Measurements from ENCODE around the gene LIN37.

LIN37 gene

DNA sequence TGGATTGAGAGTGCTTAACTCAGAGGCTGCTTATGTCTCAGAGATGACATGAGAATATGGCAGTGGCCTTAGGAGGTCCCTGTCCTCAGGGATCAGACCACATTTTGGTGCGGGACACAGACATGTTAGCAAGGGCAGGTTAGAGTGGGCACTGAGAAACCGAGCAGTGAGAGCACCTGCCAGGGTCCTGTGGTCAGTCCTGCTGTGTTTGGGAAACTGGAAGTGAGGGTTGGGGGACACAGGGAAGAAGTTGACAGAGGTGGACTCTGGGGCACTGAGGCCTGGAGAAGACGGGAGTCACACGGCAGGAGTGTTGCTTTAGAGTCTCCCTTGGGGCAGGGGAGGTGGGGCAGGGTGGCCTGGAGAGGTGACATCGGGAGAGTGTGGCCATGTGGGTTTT, 13.5 kb upstream of the LIN37 start:
- DNase-seq (ENCODE audit: low spot score): no peak

DNA sequence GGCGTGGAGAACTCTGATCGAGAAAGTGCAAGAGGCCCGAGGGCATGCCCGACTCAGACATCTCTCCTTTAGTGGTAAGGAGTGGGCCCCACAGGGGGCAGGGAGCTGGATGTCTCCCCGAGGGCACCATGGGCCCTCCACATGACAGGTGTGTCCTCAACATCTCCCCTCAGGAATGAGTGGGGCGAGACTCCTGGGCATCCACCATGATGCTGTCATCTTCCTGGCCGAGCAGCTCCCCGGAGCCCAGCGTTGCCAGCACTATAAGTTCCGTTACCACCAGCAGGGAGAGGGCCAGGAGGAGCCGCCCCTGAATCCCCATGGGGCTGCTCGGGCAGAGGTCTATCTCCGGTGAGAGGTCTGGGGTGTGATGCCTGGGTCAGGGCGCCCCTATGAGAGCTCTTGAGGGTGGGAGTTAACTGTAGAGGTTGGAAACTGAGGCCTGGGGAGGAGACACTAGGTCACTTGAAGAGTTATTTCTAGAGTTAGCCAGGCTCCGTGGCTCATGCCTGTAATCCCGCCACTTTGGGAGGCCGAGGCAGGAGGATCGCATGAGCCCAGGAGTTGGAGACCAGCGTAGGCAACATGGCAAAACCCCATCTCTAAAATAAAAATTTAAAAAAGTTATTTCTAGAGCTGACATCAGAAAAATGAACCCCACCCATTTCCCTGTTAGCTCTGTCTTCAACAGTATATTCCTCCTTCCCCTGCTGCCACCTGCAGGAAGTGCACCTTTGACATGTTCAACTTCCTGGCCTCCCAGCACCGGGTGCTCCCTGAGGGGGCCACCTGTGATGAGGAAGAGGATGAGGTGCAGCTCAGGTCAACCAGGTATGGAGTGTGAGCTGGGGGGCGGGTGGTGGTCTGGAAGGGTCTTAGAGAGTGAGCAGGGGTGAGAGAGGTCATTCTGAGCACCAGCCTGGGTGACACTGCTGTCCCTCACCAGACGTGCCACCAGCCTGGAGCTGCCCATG, 11.2 kb upstream of the LIN37 start:
- no peak for DNase-seq (ENCODE audit: low spot score)

DNA sequence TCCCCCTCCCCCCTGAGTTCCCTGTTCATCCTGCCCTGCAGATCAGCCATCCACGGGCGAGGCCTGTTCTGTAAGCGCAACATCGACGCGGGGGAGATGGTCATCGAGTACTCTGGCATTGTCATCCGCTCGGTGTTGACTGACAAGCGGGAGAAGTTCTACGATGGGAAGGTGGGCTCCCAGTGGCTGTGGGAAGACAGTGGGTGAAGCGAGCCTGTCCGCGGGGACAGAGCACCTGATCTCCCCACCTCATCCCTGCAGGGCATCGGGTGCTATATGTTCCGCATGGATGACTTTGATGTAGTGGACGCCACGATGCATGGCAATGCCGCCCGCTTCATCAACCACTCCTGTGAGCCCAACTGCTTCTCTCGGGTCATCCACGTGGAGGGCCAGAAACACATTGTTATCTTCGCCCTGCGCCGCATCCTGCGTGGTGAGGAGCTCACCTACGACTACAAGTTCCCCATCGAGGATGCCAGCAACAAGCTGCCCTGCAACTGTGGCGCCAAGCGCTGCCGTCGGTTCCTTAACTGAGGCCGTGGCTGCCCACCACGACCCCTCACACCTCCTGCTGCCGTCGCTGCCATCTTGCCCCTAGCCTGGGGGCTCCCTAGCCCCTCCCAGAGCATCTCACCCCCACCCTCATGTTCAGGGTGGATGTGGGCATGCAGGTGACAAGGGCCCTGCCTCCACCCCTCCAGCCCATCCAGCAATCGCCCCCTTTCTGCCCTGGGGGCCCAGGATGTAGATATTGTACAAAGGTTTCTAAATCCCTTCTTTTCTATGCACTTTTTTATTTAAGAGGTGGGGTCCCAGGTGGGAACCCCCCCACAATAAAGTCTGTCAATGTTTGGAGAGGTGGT, 10.1 kb upstream of the LIN37 start:
- DNase-seq (ENCODE audit: low spot score): no peak

DNA sequence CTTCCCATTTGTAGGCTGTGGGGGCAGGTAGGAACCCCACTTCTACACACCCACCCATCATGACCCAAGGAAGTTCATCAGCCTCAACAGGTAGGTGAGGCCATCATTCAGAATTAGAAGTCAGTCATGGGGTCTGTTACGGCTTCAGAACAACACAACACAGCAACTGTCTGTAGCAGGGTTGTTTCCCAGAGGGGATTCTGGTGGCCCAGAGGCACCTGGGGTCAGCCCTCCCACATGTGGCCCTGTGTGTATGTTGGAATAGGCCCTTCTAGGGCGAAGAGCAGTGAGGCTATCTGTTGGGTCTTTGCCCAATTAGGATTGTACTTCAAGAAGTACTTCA, 9.5 kb upstream of the LIN37 start:
- no peak for DNase-seq (ENCODE audit: low spot score)

DNA sequence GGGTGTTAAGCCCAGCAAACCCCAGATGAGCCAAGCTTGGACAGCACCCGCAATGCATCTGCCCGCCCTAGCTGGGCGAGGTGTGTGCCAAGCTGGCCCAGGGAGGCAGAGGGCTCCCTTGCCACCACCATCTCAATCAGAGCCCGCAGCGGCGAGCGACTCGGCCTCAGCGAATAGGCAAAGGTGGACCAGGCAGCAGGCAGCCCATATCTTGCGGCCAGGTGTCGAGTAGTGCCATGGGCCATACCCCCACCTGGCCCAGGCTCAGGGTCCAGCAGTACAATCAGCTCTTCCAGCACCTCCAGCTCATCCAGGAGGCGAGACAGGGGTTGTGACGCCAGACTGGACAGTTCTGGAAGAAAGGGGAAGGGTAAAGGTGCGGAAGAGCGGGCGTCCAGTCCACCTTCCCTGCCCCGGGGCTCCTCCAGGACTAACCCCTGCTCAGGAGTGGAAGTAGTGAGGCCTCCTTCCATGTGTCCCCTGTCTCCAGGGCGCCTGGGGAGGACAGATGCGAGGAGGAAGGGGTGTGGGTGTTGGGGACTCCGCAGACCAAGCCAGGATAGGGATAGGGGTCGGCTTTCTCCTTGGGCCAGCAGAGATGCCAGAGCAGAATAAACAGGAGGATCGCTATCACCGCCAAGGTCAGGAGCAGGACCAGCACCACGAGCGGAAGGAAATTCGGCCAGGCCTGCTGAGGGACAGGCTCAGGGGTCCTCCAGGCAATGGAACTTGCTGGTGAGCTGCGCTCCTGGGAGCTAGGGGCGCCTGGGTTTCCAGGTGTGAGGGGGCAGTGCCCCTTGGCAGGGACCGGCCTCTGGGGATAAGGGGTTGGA, 8.9 kb upstream of the LIN37 start:
- DNase-seq (ENCODE audit: low spot score): no peak

DNA sequence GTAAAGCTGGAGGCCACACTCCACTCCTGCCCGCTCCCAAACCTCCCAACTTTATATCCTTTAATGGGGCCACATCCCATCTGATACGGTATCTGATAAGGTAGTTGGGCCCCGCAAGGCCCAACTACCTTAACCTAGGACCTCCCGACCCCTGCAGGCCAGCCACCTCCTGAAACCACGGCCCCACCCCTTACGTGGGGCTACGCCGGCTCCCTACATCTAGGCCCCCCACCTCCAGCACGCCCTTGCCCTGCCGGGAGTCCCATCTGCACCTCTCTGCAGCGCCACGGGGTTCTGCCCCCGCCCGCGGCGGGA, 8.3 kb upstream of the LIN37 start:
- DNase-seq (ENCODE audit: low spot score): no peak

DNA sequence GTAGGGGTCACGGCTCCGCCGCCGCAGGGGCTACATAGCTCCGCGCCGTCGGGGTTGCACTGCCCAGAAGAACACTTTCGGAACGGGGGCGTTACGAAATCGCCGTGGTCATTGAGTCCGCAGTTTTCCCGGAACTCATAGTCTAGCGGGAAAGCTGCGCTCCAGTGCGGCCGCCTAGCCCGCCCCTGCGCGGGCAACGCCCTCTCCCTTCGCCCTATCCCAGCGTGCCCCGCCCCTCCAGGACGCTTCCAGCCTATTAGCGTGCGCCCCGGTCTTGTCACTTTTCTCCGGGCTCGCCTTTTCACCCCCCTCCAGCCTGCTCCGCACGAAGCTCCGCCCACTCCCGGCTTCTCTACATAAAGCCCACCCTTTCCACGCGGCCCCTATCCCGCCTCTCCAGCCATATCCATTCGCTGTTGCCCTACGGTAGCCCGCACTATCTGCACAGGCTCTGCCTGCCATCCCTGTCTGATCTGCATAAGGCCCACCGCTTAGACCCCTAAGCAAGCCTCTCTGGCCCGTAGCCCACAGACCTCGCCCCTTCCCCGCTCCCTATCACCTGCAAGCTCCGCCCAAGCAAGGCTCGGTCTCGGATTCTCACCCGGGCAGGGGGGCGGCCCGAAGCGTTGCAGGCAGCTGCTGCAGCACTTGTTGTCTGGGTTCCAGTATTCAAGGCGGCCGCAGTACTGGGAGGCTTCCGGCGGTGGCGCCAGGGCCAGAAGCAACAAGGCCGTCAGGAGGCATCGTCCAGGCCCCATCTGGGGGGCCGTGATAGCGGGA, 7.8 kb upstream of the LIN37 start:
- peak; percentile 96 for DNase-seq (ENCODE audit: low spot score)

DNA sequence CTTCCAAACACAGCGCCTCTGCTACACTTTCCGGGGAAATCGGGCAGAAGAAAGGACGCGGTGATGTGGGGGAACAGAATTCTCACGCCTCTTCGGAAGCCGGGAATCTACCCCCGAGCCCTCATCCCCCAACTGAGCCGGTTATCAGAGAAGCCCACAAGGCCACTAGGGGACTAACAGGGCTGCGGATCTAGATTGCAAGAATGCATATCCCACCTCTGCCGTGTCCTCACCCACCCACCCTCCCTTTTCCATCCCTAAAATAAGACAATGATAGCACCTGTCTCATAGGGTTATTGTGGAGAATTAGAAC, 7.2 kb upstream of the LIN37 start:
- no peak for DNase-seq (ENCODE audit: low spot score)

DNA sequence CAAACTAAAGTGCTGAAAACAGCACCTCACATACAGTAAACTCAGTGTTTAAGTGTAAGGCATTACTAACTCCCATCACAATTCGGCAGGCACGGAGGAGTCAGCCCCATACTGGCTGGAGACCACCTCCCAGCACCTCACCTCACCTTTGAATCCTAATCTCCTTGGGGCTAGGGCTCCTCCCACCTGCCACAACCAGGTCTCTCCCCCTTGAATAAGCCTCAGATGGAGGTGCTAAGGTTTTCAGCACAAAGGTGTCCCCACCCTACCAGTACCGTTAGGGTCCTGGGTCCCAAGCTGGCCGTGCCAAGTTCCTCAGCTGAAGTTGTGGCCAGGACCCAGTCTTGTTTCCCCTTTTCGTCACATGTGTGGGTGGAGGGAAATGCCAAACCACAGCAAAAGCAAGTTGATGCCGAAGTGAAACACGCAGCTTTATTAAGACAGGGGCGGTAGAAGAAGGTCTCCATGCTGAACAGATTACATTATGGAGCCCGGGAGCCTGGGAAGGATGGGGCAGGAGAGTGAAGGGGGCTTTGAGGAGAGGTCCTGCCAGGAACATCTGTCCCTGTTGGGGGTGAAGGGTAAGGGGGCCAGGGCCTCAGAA, 6.2 kb upstream of the LIN37 start, which contains the start of gene IGFLR1:
Gene IGFLR1, minus strand, starts transcription at position 332 of the 604 bp plus-strand sequence. CDS start 1,272 bp downstream, outside the sequence.
- peak; percentile 79 for DNase-seq (ENCODE audit: low spot score)

DNA sequence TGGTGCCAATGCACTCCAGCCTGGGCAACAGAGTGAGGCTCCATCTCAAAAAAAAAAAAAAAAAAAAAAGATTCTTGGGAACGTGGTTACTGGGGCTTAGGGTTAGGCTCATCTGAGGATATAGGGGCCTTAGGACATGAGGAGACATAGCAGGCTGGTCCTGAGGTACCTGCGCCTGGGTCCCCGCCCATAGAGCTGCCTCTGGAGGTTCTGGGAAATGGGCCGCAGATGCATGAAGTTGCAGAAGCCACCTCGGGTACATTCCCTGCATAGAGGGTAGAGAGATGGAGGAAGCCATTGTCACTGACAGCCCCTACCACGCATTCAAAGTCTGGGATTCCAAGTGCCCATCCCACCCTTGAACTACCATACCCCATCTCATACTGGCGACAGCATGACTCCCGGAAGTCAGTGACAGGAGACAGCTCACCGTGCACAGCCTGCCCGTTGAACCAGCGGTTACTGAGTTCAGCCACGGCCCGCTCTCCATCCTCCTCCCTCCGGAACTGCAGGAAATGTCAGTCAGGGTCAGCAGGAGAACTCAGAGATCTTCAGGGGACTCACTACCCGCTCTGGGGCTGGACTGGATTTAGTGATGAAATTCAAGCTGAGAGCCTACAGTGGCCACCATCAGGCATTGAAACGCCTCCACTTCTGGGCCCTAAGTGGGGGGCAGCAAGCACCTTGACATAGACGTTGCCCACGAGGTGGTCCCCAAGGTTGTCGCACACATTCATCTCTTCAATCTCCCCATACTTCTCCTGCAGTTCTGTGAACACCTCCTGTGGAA, 4.5 kb upstream of the LIN37 start:
- DNase-seq (ENCODE audit: low spot score): no peak

DNA sequence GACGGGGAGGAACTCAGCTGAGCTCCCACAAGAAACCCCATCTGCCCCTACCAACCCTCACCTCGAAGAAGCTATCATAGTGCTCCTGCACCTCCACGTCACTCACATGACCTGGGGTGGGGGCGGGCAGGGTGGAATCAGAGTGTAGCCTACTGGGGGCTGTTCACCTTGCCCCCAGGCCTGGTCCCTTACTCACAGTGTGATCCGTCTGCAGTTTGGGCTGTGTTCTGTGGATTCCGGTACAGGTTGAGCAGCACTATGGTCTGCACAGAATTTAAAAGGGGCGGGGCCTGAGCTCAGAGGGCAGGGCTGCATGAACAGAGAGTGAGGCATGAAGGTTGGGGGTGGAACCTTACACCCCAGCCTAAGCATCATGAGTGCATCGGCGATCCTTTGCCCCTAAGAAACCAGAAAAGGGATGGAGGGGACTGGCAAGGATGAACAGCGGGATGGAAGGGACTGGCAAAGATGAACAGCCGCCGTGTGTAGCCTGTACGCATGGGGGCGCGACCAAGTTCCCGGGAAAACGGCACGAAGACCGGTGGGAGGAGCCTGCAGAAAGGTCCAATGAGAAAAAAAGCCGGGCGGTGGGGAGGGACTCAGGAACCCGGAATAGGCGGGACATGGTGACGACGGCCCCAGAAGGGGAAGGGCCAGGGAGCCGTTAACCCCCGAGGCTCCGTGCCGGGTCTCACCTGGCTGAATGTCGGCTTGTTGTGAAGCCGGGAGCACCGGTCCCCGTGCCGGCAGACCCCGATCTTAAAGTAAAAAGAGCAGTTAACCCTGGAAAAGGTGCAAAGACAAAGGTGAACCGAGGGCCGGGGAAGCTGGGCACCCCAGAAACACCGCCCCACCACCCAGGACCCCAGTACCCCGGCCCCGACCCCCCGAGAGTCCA, 3.7 kb upstream of the LIN37 start:
- DNase-seq (ENCODE audit: low spot score): peak; percentile 95

DNA sequence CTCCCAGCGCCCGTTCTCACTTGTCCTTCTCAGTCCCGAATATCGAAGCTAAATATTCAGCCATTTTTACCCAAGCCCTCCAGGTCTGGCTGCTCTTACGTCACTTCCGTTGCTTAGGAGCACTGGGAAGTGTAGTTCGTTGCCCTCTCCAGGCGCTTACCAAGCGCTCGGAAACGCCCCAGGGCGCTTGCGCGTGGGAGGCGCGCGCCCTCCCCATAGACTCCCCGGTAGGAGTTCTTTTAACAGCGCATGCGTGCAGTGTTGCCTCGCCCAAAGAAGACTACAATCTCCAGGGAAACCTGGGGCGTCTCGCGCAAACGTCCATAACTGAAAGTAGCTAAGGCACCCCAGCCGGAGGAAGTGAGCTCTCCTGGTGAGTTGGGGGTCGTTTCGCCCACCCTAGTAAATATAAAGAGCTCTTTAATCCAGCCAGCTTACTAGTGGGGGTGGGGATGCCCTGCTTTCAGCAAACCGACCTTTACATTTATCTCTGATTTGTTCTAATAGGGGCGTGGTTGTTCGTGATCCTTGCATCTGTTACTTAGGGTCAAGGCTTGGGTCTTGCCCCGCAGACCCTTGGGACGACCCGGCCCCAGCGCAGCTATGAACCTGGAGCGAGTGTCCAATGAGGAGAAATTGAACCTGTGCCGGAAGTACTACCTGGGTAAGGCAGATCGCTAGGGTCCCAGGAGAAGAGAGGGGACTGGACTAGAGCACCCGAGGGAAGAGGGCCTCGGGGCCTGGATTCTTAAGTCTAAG, 2.9 kb upstream of the LIN37 start, which contains the start of the genes PSENEN and U2AF1L4:
Gene PSENEN, plus strand, starts transcription at position 324 of the 759 bp plus-strand sequence. Its CDS starts 280 bp downstream, at position 604.
Gene U2AF1L4, minus strand, starts transcription at position 91 of the 759 bp plus-strand sequence. Its CDS starts 27 bp downstream, at position 64.
- peak; percentile 98 for DNase-seq (ENCODE audit: low spot score)

DNA sequence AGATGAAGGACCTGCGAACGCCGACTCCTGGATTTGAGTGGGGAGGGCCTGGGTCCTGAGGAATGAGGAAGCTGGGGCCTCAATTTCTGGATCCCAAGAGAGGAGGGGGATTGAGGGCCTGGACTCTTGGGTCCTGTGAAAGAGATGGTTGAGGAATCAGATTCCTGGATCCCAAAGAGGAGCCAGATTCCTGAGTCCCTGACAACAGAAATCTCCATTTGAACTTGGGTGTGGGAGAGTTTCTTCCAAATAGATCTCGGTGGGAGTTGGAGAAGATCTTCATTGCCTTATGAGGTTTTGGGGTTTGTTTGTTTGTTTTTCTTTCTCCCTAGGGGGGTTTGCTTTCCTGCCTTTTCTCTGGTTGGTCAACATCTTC, 2.3 kb upstream of the LIN37 start:
- no peak for DNase-seq (ENCODE audit: low spot score)

DNA sequence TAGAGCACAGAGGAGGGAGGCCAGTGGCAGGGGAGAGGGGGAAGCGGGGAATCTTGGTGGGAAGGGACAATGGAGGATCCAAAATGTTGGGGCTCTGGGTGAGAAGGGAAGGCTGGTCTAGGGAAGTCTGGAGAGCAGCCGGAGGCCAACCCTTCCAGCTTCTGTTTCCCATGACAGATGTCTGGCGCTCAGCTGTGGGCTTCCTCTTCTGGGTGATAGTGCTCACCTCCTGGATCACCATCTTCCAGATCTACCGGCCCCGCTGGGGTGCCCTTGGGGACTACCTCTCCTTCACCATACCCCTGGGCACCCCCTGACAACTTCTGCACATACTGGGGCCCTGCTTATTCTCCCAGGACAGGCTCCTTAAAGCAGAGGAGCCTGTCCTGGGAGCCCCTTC, 1.8 kb upstream of the LIN37 start:
- no peak for DNase-seq (ENCODE audit: low spot score)

DNA sequence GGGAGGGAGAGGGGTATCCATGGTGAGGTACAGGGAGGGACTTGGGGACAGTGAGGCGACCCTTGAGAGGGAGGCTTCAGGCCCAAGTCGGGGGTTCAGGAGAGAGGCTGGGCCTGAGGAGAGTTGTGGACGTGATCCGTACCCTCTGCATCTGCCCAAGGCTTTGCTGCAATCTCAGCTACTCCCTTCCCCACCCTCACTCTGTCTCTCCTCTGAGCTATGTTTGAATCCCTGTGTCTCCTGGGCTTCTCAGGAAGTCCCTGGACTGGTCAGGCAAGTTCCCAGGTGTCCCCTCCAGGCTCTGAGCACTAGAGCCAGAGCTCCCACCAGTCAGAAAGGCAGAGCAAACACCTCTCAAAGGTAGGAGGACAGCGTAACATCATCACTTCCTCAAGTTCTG, 1.8 kb downstream of the LIN37 start:
- DNase-seq (ENCODE audit: low spot score): no peak

DNA sequence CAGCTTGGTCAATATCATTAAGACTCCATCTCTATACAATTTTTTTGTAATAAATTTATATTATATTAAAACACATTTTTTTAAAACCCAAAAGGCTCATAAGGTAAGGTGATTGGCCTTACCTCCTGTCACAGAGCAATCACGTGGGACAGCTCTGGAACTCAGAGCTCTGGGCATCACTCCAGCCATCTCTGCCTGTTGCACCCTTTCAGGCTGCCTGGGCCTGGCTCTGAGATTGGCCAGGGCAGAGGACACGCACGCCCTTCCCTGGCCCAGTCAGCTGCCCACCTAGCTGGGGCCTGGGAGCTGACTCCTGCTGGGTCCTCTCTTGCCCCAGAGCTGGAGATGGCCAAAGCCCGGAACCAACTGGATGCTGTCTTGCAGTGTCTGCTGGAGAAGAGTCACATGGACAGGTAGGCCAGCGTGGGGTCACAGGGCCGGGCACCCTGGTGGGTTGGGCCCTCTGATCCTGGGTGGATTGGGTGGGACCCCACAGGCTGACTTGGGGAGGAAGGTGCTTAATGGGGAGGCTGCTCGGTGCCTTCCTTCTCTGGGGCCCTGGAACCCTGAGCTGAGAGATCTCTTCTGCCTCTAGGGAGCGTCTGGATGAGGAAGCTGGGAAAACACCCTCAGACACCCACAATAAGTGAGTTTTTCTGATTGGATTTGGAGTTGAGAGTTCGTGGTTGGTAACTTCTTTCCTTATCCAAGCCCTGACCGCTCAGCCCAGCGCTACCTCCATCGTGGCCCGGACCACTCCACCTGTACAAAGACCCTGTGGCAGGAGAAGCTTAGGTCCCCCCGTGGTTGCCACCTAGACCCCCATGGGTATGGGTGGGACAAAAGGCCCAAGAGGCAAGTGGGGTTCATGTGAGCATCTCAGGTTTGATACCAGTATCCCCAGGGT, 3.7 kb downstream of the LIN37 start:
- no peak for DNase-seq (ENCODE audit: low spot score)

DNA sequence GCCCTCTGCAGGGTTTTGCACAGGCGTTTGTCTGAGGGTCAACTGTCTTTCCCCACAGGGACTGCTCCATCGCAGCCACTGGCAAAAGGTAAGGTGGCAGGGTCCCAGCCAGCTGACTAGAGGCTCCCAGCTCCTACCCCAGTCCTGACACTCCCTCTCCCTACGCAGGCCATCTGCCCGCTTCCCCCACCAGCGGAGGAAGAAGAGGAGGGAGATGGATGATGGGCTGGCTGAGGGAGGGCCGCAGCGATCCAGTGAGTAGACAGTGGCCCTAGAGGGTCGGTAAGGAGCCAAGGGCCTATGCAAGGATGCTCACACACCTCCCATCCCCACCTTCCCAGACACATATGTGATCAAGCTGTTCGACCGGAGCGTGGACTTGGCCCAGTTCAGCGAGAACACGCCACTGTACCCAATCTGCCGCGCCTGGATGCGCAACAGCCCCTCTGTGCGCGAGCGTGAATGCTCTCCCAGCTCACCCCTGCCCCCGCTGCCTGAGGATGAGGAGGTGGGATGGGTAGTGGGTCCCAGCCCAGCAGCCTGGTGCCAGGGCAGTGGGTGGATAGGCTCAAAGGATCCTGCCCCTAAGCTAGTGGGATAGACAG, 4.5 kb downstream of the LIN37 start:
- DNase-seq (ENCODE audit: low spot score): no peak

Measured in activated CD4-positive, alpha-beta T cell treated with anti-CD3 and anti-CD28 coated beads, Interleukin-2, Interleukin-4, amounts not matched to agents 100 ng/mL and 50 ng/mL, durations not matched to agents 16 hours and 8 hours (primary cell).